Right lobe of liver (tissue), 6 donors: ENCODE data around the gene MED31. TPM values are rescaled to one million over a fixed set of nuclear protein-coding genes. Genes with fewer than 3 reads are reported as not detected.

ENCODE experiments used
- ATAC-seq, 4 donors: fragments of 200-7000 bp; cut with Tn5 transposase; one replicate each; pipeline ENCODE4 v1.9.1; 2020; ENCODE audit warnings: mild to moderate bottlenecking in 4 of 4, moderate library complexity in 4 of 4
- DNase-seq, 3 donors: peaks; one replicate each; pipeline ENCODE4 v3.0.0-alpha.2; 2020
- H3K27ac ChIP-seq, 3 donors: fragments of 200-600 bp; one replicate each; pipeline ENCODE4 v1.8.0; 2022
- H3K27me3 ChIP-seq, 2 donors: fragments of 200-600 bp; one replicate each; pipeline ENCODE4 v1.8.0; 2022
- H3K36me3 ChIP-seq, 4 donors: fragments of 200-600 bp; sonication (generic) in 1 of 4; one replicate each; pipeline versions ENCODE4 v1.5.1 to v1.8.0; 2017 to 2022; ENCODE audit warnings: control low read depth in 1 of 4
- H3K4me1 ChIP-seq, 4 donors: fragments of 200-600 bp; sonication (generic) in 1 of 4; one replicate each; pipeline versions ENCODE4 v1.5.1 to v1.8.0; 2017 to 2022; ENCODE audit warnings: control low read depth in 1 of 4
- H3K4me3 ChIP-seq, 3 donors: fragments of 200-600 bp; one replicate each; pipeline ENCODE4 v1.8.0; 2022
- H3K9me3 ChIP-seq, 4 donors: fragments of 200-600 bp; sonication (generic) in 1 of 4; one replicate each; pipeline versions ENCODE4 v1.5.1 to v1.8.0; 2017 to 2022; ENCODE audit warnings: control low read depth in 1 of 4
- CTCF ChIP-seq, 4 donors: fragments of 200-600 bp in 3 of 4; fragments of 450-650 bp in 1 of 4; IDR thresholded peaks; one replicate each; pipeline versions ENCODE4 v1.5.1 to v1.8.0; 2016 to 2022; ENCODE audit warnings: antibody characterized with exemption in 4 of 4, mild to moderate bottlenecking in 2 of 4
- POLR2A ChIP-seq: fragments of 450-650 bp; IDR thresholded peaks from one replicate; pipeline ENCODE4 v1.6.1; 2017; ENCODE audit warnings: antibody characterized with exemption, mild to moderate bottlenecking
- WGBS: methylation state at CpG from one replicate; pipeline ENCODE4 v1.1.6; 2018; ENCODE audit warnings: low coverage, low lambda C conversion rate; ENCODE audit not compliant: insufficient coverage; ENCODE audit errors: missing lambda C conversion rate; 5-methylcytosine and 5-hydroxymethylcytosine counted together
- intact Hi-C, 2 donors: fragments of 100-400 bp; cut with DNase I; formaldehyde crosslinking; loops; one replicate each; pipeline versions ENCODE4 v1.11.2 to v1.14.1; 2022
- total RNA-seq, 6 experiments: library from RNA; depleted of rRNA in 2 of 6; stranded (reverse); fragments of >200 nt in 2 of 6; fragmentation: NEBNext Ultra II Directional in 3 of 6; extraction: Animal tissue kit (Norgen Biotek cat#: 25700) in 3 of 6; gene quantifications; one replicate each; pipeline versions ENCODE4 v1.1.0 to v1.2.4, GENCODE V29; 2016 to 2023
- donor health status: DM: no; HTN: yes; CAD: no.
- donor health status: DM: no; HTN: no; CAD: no.
- donor health status: DM: no; HTN: no; CAD: no.
- donor health status: DM: no; HTN: yes; CAD: no.
- donor health status: DM: no; HTN: yes; CAD: no.

Gene MED31
- total RNA-seq, 6 experiments from 2014 or later: 3.5 to 10.7 (median 7.4) TPM

- Histone ChIP-seq H3K27me3 (no peaks in the 10 kb centered on the region), H3K4me3 (no peak overlapping the region), H3K36me3 (peaks cover 0 to 13% (median 10%) of the 10 kb centered on the region in 4 donors), H3K27ac (no peak overlapping the region), H3K4me1 (no peaks in the 10 kb centered on the region), H3K9me3 (no peaks in the 10 kb centered on the region)
- 94% methylated on average over 6 of the region's 6 CpGs for WGBS
- DNase-seq (no peak), ATAC-seq (no peak)
- TF ChIP-seq POLR2A (no peak), CTCF (IDR thresholded peaks at IDR 0.05) (no peak)
- intact Hi-C loops: no loop called here
Observed at GRCh38 chr17:6626616-6627015, 24.8 kb downstream of the MED31 start.

- H3K4me3 ChIP-seq: no peak overlapping the region
- no peak for TF ChIP-seq CTCF (IDR thresholded peaks at IDR 0.05)
- TF ChIP-seq POLR2A: no peak
- H3K4me1 ChIP-seq: no peaks in the 10 kb centered on the region
- no peaks in the 10 kb centered on the region for H3K9me3 ChIP-seq
- H3K36me3 ChIP-seq: peaks cover 0 to 10% (median 6%) of the 10 kb centered on the region in 4 donors
- no peak for DNase-seq
- ATAC-seq: no peak
- intact Hi-C loops: no loop called here
- no peak overlapping the region for H3K27ac ChIP-seq
- H3K27me3 ChIP-seq: no peaks in the 10 kb centered on the region
- WGBS: 82% methylated on average over 3 of the region's 3 CpGs
Observed at GRCh38 chr17:6623941-6624340, 27.5 kb downstream of the MED31 start.

GRCh38 chr17:6611231-6611630 is 40.2 kb downstream of the MED31 start:
- H3K36me3 ChIP-seq: peaks cover 0 to 23% (median 13%) of the 10 kb centered on the region in 4 donors
- H3K27me3 ChIP-seq: no peaks in the 10 kb centered on the region
- H3K9me3 ChIP-seq: no peaks in the 10 kb centered on the region
- intact Hi-C loops: no loop called here
- H3K4me1 ChIP-seq: no peaks in the 10 kb centered on the region
- 85% methylated on average over 4 of the region's 4 CpGs for WGBS
- no peak for ATAC-seq
- H3K27ac ChIP-seq: no peak overlapping the region
- DNase-seq: no peak
- no peak overlapping the region for H3K4me3 ChIP-seq
- no peak for TF ChIP-seq CTCF (IDR thresholded peaks at IDR 0.05)
- no peak for TF ChIP-seq POLR2A

- Histone ChIP-seq H3K36me3 (peaks cover 0 to 23% (median 12%) of the 10 kb centered on the region in 4 donors), H3K9me3 (no peaks in the 10 kb centered on the region), H3K27ac (no peak overlapping the region), H3K4me1 (no peaks in the 10 kb centered on the region), H3K4me3 (no peak overlapping the region), H3K27me3 (no peaks in the 10 kb centered on the region)
- no peak for TF ChIP-seq POLR2A
- no peak for TF ChIP-seq CTCF (IDR thresholded peaks at IDR 0.05)
- DNase-seq (no peak), ATAC-seq (no peak)
- intact Hi-C loops: no loop called here
- WGBS: 99% methylated on average over 5 of the region's 5 CpGs
Observed at GRCh38 chr17:6610011-6610410, 41.4 kb downstream of the MED31 start.

- intact Hi-C loops: no loop called here
- no peak overlapping the region for H3K4me3 ChIP-seq
- no peak for DNase-seq
- TF ChIP-seq CTCF (IDR thresholded peaks at IDR 0.05) (no peak), POLR2A (no peak)
- H3K4me1 ChIP-seq: no peaks in the 10 kb centered on the region
- no peaks in the 10 kb centered on the region for H3K27me3 ChIP-seq
- no peak overlapping the region for H3K27ac ChIP-seq
- peaks cover 0 to 23% (median 12%) of the 10 kb centered on the region in 4 donors for H3K36me3 ChIP-seq
- 100% methylated on average over 3 of the region's 3 CpGs for WGBS
- H3K9me3 ChIP-seq: no peaks in the 10 kb centered on the region
- ATAC-seq: no peak
Observed at GRCh38 chr17:6608321-6608720, 43.1 kb downstream of the MED31 start.
